Suprapubic skin (tissue), 4 donors: Measurements from ENCODE around the gene SEMA6A.

ENCODE experiments used
- CTCF ChIP-seq, 2 donors: fragments of 200-600 bp in 1 of 2; fragments of 450-650 bp in 1 of 2; sonication (generic) in 1 of 2; IDR thresholded peaks; one replicate each; pipeline ENCODE4 v1.5.1; 2016 to 2019; ENCODE audit warnings: antibody characterized with exemption in 2 of 2, mild to moderate bottlenecking in 1 of 2, moderate library complexity in 1 of 2
- EP300 ChIP-seq: sonication (generic); formaldehyde crosslinking; IDR thresholded peaks from one replicate; pipeline ENCODE4 v1.6.1; 2017; ENCODE audit warnings: antibody characterized with exemption
- POLR2A ChIP-seq, 2 donors: fragments of 450-650 bp; IDR thresholded peaks; one replicate each; pipeline ENCODE4 v1.6.1; 2017; ENCODE audit warnings: antibody characterized with exemption in 2 of 2, mild to moderate bottlenecking in 2 of 2, moderate library complexity in 2 of 2
- POLR2AphosphoS5 ChIP-seq, 3 donors: sonication (generic); formaldehyde crosslinking; IDR thresholded peaks; one replicate each; pipeline ENCODE4 v1.6.1; 2017; ENCODE audit warnings: antibody characterized with exemption in 3 of 3

GRCh38 chr5:116475338-116475737 lies 99.3 kb downstream of the SEMA6A start:
- TF ChIP-seq CTCF (IDR thresholded peaks at IDR 0.05) (no peak), POLR2AphosphoS5 (IDR thresholded peaks at IDR 0.05) (no peak), POLR2A (IDR thresholded peaks at IDR 0.05) (no peak), EP300 (no peak)
